Vein endothelial cell (primary cell): ENCODE data around the gene LEKR1. TPM values are rescaled to one million over a fixed set of nuclear protein-coding genes. Genes with fewer than 3 reads are reported as not detected.

Experiments
- small RNA-seq: library from RNA; depleted of rRNA; stranded (forward); fragments of <200 nt; gene quantifications from one replicate; pipeline ENCODE3, GENCODE V24; 2012
- total RNA-seq: library from RNA; depleted of rRNA; stranded (reverse); fragments of >200 nt; gene quantifications from 2 replicates; pipeline ENCODE4 v1.2.3, GENCODE V29; 2012

Gene LEKR1
- total RNA-seq, result 0.33 and 0.48 TPM in 2 replicates

DNA sequence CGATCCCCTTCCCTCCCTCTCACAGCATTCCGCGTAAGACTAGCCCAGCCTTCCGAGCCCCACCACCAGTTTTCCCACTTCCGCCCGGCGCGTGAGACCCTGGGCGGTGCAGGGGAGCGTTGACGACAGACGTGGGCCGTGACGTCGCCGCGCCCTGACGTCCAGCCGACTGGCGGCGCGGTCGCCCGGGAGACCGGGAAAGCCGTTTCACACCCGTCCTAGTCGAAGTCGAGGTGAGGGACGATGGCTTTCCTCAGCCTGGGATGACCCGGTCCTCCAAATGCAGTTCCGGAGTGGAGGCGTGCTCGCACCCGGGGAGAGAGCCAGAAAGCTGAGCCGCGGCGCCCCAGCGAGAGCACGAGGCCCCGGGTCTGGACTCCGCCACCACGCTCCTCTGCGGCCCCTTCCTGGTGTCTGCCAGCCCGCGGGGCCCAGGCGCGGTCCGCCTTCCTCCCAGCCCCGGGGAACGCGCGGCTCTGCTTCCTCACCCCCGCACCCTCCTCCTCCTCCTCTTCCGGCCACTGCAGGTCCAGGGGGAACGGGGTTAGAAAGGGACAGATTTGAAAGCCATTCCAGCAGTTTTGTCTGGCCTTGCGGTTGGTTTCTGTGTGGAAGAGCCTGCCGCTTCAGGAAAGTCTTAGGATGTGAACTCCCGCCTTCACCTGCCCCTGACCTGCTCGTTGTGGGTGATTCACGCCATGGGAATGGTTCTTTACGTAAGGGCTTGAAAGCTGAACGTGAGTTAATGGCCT is at the start of gene LEKR1:
TSS of gene LEKR1 (plus strand) at position 210 of the 752 bp plus-strand sequence. CDS start 2,977 bp downstream, outside the sequence.

Small RNAs within 50 kb of the gene (small RNA-seq; reads per million reads assigned to genes)
- not detected for gene KLF3P2

Other genes with a start within 250 kb of the LEKR1 start
- 33.6 and 44.2 TPM in 2 replicates for gene TIPARP, start 151.8 kb upstream of the LEKR1 start, total RNA-seq